Inferior parietal cortex (tissue), 1 donor: ENCODE data around the gene ZBTB17.
A peak's percentile ranks its signal among the peaks of the same experiment; 100 is the strongest.
"Not testable (repeated sequence)": the region's sequence is repeated elsewhere in the genome, so short reads cannot be mapped to it uniquely, and the experiment has no call there.

Source experiments
- DNase-seq: peaks from one replicate; pipeline ENCODE4 v3.0.0-alpha.2; 2016; ENCODE audit errors: extremely low spot score

The ZBTB17 gene

DNA sequence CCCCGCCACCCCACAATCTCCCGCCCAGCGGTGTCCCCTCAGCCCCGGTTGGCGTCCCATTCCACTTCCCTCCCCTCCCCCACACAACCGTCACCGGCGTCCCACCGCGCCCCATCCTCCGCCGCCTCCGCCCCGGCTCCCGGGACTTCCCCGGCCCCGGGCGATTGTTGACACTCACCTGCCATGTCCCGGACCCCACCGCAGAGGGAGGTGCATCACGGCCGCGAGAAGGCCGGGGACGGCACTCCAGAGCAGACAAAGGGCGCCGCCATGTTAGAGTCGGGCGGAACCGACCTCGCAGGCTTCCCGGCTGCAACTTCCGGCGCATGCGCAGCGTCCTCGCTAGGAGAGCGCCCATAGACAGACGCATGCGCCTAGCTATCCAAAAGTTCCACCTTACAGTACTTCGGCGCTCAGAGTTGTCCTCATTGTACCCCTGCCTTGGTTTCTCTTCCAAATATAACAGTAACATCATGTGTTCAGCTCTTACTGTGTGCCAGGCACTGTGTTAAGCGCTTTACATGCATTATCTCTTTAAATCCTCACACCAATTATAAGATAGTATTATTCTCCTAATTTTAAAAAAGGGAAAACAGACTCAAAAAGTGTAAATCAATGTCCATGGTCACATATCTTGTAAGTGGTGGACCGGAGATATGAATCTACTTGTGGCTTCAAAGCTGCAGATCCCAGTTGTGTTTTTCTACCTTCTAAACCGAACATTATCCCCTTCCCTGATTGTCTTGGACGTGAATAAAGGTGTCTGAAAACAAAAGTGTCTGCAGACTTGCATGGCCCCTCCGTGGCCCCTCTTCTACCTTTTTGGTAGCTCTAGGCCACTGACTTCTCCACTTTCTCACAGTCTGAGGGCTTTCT, at the start of gene ZBTB17:
ZBTB17 (minus strand) TSS at position 297 of the 876 bp plus-strand sequence. CDS start 27,606 bp downstream, outside the sequence.
- DNase-seq: peak; percentile 95

DNA sequence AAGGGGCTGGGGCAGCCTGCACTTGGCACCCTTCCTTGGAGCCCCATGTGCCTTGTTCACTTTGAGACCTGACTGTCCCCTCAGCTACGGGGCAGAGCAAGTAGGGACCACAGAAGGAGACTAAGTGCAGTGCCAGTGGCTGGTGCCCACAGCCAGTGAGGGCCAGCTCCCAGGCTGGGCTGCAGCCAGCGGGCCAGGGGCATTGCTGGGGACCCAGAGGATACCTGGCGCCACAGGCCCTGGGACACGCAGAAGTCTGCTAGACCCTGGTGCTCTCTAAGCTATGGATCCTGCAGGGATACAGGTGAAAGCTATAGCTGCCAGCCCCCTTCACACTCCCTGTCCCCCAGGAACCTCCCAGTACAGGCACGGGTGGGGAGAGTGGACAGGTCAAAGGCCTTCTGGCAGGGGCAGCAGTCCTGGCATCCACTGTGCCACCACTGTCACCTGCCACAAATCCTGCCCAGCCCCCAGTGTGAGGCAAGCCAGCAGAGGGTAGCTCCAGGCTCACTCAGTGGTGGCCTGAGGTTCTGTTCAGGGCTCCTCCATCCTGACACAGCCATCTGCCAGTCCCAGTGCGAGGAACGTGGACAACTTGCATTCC, 47.3 kb upstream of the ZBTB17 start:
- no peak for DNase-seq

- DNase-seq: no peak
Observed at GRCh38 chr1:16022393-16022792, 46.5 kb upstream of the ZBTB17 start.

DNA sequence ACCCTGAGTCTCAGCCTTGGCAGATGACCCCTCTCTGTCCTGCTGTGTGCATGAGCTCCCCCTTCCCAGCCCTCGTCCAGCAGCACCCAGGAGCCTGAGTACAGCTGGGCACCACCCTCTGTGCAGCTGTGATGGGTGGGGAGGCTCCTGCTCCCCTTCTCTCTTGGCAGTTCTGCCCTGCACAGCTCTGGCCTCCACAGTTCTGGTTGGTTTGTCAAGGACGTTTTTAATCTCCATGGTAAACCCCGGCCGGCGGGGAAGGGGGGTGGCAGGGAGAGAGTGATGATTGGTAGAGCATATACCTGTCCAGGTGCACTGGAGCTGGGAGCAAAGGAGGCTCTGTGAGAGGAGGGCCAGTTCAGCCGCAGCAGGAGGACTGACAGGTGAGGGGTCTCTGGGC, 45.8 kb upstream of the ZBTB17 start, which contains the start of gene CLCNKA:
CLCNKA (plus strand) TSS at position 356 of the 400 bp plus-strand sequence. CDS start 584 bp downstream, outside the sequence.
- DNase-seq: no peak

DNA sequence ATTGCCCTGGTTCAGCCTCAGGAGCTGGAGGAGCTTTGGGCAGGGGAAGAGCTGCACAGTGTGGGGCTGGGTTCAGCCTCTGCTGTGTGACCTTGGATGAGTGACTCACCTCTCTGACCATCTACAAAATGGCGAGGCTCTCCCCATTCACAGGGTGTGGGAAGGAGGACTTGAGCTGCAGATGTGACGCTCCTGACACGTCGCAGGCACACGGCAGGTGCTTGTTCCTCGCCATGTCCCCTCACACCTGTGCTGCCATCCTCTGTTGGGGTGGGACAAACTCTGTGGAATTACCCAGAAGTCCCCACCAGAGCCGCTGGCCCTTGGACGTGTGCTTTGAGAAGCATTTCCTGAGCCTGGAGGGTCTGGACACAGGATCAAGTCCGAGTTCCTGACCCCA, 45.0 kb upstream of the ZBTB17 start:
- not testable (repeated sequence) for DNase-seq

GRCh38 chr1:16020325-16020724, 44.4 kb upstream of the ZBTB17 start:
- no peak for DNase-seq

- no peak for DNase-seq
Observed at GRCh38 chr1:16019644-16020277, 43.9 kb upstream of the ZBTB17 start.

GRCh38 chr1:16018749-16019643, 43.1 kb upstream of the ZBTB17 start:
- DNase-seq: no peak

GRCh38 chr1:16018308-16018707, 42.4 kb upstream of the ZBTB17 start:
- DNase-seq: no peak

- no peak for DNase-seq
Observed at GRCh38 chr1:16017461-16018303, 41.8 kb upstream of the ZBTB17 start, which contains the start of gene HSPB7. Gene HSPB7 (minus strand): TSS chr1:16018043. CDS start chr1:16017963, 80 bp downstream.

- no peak for DNase-seq
Observed at GRCh38 chr1:16017076-16017460, 41.2 kb upstream of the ZBTB17 start.

DNA sequence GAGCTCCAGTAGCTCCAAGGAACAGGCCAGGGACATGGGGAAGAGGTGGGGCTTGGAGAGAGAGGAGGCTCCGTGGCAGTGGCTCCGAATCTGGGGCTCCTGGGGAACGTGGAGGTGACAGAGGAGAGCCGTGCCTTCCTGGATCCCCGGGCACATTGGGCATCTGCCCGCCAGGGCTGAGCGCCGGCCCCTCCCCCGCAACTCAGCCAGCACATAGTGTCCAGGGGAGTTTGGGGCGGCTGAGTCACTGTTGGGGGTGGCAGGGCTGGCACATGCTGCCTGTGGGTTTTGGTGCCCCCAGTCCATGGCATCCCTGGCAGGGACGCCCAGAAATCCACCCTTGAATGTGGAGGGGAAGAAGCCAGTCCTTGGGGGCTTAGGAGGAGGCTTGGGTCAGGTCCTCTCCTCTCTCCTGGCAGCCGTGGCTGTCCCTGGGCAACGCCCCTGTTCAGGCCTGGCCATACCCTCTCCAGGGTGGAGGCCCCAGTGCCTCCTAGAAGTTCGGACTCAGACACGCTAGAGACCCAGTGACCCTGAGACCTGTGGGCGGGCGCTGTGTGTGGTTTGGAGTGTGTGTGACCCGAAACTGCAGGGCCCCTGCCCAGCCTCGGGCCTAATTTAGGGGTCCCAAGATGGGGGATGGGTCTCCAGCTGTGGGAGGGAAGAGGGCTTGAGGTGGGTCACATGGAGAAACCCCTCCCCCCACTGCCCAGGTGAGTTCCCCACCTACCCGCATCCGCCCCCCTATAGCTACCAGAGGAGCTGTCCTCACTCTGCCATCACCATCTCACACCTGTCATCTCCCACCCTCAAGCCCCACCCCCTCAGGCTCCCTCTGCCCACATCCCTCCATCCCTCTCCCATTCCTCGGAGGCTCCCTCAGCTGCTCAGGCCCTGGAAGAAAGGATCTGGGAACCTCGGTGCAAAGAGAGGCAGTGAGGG, 40.3 kb upstream of the ZBTB17 start:
- DNase-seq: no peak

- DNase-seq: no peak
Observed at GRCh38 chr1:16015491-16015890, 39.6 kb upstream of the ZBTB17 start.

DNA sequence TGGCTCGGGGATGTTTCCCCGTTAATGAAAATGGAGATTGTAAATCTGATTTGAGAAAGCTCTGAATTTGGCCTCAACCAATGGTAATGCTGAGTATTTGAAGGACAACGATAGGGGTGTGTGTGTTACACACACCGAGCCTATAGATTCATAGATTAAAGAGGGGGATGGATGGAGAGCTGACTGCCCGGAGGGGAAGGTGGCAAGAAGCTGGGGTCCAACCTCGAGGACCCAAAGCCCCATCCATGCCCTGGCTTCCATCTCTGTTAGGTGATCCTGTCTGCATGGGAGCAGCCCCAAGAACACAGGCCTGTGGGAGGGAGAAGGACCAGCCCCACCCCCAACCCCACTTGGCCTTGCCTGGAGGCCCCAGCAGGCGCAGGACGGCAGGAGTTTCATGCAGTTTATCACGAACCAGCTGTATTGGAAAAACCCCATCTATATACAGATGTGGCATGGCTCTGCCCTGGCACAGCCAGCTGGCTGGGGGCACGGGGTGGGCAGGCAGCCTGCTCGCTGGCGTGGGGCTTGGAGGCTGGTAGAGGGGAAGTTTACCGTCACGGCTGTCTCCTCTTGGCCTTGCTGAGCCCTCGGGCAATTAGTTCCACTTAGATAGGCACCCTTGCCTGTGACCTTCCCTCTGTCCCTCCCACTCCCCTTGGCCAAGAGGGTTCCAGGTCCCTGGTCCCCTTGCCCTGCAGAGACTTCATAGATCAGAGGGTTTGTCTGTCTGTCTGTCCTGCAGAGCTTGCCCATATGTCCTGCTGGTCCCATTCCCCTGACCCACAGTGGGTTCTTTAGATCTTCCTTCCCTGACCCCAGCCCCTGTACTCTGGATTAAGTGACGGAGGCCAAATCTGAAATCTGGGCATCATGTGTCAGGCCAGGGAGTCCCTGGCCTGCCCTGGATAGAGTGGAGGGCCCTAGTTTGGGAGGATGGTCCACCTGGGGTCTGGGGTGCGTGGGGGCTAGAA, 38.9 kb upstream of the ZBTB17 start:
- no peak for DNase-seq

- no peak for DNase-seq
Observed at GRCh38 chr1:16013908-16014258, 38.0 kb upstream of the ZBTB17 start.

- no peak for DNase-seq
Observed at GRCh38 chr1:16013220-16013907, 37.5 kb upstream of the ZBTB17 start.

DNA sequence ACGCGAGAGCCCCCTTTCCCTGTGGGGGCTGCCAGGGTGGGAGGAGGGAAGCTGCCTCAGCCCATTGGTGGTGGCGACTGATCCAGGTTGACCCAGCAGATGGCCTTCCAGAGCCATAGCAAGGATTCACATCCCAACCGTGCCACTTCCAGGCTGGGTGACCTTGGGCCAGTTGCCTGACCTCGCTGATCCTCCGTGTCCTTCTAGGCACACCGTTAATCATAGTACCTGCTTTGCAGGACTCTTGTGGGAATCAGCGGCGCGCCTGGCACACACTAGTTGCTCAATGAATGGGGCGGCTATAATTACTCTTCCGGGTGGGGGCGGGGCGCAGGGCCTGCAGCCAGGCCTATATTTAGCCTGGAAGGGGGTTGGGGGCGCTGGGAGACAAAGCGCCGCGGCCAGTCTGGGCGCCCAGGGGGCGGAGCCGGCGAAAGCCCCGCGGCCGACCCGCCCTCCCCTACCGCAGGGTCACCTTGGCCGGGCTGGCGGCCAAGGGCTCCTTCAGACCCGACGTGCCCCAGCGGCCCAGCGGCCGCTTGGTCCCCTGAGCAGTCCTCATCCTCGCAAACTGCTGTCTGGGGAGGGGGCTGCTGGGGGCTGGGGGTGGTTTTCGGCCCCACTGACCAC, 36.8 kb upstream of the ZBTB17 start:
- DNase-seq: no peak
